Mesendoderm (in vitro differentiated cells): ENCODE measurements around the gene PEX5.
A peak's percentile ranks its signal among the peaks of the same experiment; 100 is the strongest.
"Not testable (repeated sequence)": the region's sequence is repeated elsewhere in the genome, so short reads cannot be mapped to it uniquely, and the experiment has no call there.

ENCODE experiments used
- DNase-seq: peaks from one replicate; pipeline ENCODE4 v3.0.0; 2013
- H2AK5ac ChIP-seq: 2 replicates; pipeline ENCODE4 v1.6.1; 2013; ENCODE audit warnings: low read length, inconsistent platforms
- H2BK120ac ChIP-seq: 2 replicates; pipeline ENCODE4 v1.6.1; 2013; ENCODE audit warnings: low read depth, mild to moderate bottlenecking, low read length, moderate library complexity, mixed read lengths
- H2BK15ac ChIP-seq: replicated peaks from 2 replicates; pipeline ENCODE4 v1.6.1; 2013; ENCODE audit warnings: low read depth, mild to moderate bottlenecking, moderate library complexity
- H2BK5ac ChIP-seq: 2 replicates; pipeline ENCODE4 v1.6.1; 2013; ENCODE audit warnings: low read length, inconsistent platforms
- H3K18ac ChIP-seq: 2 replicates; pipeline ENCODE4 v1.6.1; 2013; ENCODE audit warnings: mild to moderate bottlenecking, low read length, mixed read lengths
- H3K23ac ChIP-seq: one replicate; pipeline ENCODE4 v1.6.1; 2013; ENCODE audit warnings: low read length
- H3K27ac ChIP-seq: 2 replicates; pipeline ENCODE4 v1.5.1; 2013; ENCODE audit warnings: low read depth, mild to moderate bottlenecking, inconsistent platforms, low read length, moderate library complexity
- H3K27me3 ChIP-seq: 2 replicates; pipeline ENCODE4 v1.6.1; 2013; ENCODE audit warnings: low read length, control low read depth, mild to moderate bottlenecking, inconsistent platforms; ENCODE audit not compliant: insufficient read depth, poor library complexity
- H3K36me3 ChIP-seq: 2 replicates; pipeline ENCODE4 v1.6.1; 2013; ENCODE audit warnings: low read length, inconsistent platforms; ENCODE audit not compliant: control insufficient read depth, insufficient read depth
- H3K4ac ChIP-seq: one replicate; pipeline ENCODE4 v1.6.1; 2013; ENCODE audit warnings: low read depth, mild to moderate bottlenecking, low read length, moderate library complexity
- H3K4me1 ChIP-seq: 2 replicates; pipeline ENCODE4 v1.6.1; 2013; ENCODE audit warnings: low read depth, low read length, inconsistent platforms; ENCODE audit not compliant: control insufficient read depth
- H3K4me2 ChIP-seq: 2 replicates; pipeline ENCODE4 v1.6.1; 2013; ENCODE audit warnings: low read length
- H3K4me3 ChIP-seq: 2 replicates; pipeline ENCODE4 v1.5.1; 2013; ENCODE audit warnings: mild to moderate bottlenecking, low read length
- H3K56ac ChIP-seq: one replicate; pipeline ENCODE4 v1.6.1; 2013; ENCODE audit warnings: low read length
- H3K79me1 ChIP-seq: 2 replicates; pipeline ENCODE4 v1.6.1; 2013; ENCODE audit warnings: low read length, inconsistent platforms
- H3K79me2 ChIP-seq: 2 replicates; pipeline ENCODE4 v1.6.1; 2013; ENCODE audit warnings: mild to moderate bottlenecking, low read length; ENCODE audit not compliant: control insufficient read depth, insufficient read depth
- H3K9ac ChIP-seq: 2 replicates; pipeline ENCODE4 v1.6.1; 2013; ENCODE audit warnings: low read length, inconsistent platforms
- H4K5ac ChIP-seq: one replicate; pipeline ENCODE4 v1.6.1; 2013; ENCODE audit warnings: low read length
- H4K8ac ChIP-seq: one replicate; pipeline ENCODE4 v1.6.1; 2013; ENCODE audit warnings: low read depth, mild to moderate bottlenecking, control low read depth, low read length, moderate library complexity
- WGBS: extraction: QIAGEN DNeasy Blood & Tissue Kit; methylation state at CpG from one replicate; pipeline ENCODE4 v1.1.7; 2013; ENCODE audit warnings: low lambda C conversion rate, missing lambda C conversion rate; ENCODE audit not compliant: insufficient coverage; ENCODE audit errors: extremely low coverage; 5-methylcytosine and 5-hydroxymethylcytosine counted together

PEX5 gene

DNA sequence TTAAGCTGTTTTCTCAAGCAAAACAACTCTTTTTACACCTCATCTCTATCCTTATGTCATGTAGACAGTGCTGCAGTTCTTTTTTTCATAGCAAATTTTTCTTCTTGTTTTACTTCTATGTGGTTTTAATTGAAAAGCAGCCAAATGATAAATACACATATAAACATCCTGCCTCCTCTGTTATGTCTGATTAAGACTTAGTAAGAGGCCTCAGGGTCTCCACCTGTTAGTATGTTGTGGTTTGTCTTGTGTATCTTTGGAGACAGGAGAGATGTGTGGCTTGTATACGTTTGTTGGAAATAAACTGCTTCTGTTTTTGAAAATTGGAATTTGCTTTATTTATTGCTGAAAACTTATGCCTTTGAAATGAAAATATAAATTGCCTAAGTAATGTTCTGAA, 32.0 kb downstream of the PEX5 start:
- H3K36me3 ChIP-seq = no peaks in the 10 kb centered on the region
- H2BK120ac ChIP-seq = no peak overlapping the region
- no peak overlapping the region for H2BK5ac ChIP-seq
- H3K4me3 ChIP-seq = no peak overlapping the region
- no peak overlapping the region for H2AK5ac ChIP-seq
- no peak overlapping the region for H3K4ac ChIP-seq
- H2BK15ac ChIP-seq = no peak overlapping the region
- no peak overlapping the region for H3K56ac ChIP-seq
- H3K9ac ChIP-seq = no peak overlapping the region
- H3K4me2 ChIP-seq = no peak overlapping the region
- no peaks in the 10 kb centered on the region for H3K79me2 ChIP-seq
- DNase-seq = no peak
- H4K8ac ChIP-seq = no peak overlapping the region
- H4K5ac ChIP-seq = no peak overlapping the region
- no peak overlapping the region for H3K18ac ChIP-seq
- H3K23ac ChIP-seq = no peak overlapping the region
- no peak overlapping the region for H3K27ac ChIP-seq
- no CpG with 5 or more reads among the region's 1 CpG for WGBS
- H3K27me3 ChIP-seq = no peaks in the 10 kb centered on the region
- H3K4me1 ChIP-seq = peaks cover 2% of the 10 kb centered on the region
- H3K79me1 ChIP-seq = no peaks in the 10 kb centered on the region

GRCh38 chr12:7229741-7230140, 40.3 kb downstream of the PEX5 start:
- no peaks in the 10 kb centered on the region for H3K79me1 ChIP-seq
- no peak overlapping the region for H2BK5ac ChIP-seq
- H4K5ac ChIP-seq = no peak overlapping the region
- no peaks in the 10 kb centered on the region for H3K36me3 ChIP-seq
- no peak overlapping the region for H3K23ac ChIP-seq
- H3K27me3 ChIP-seq = no peaks in the 10 kb centered on the region
- no peak overlapping the region for H3K4ac ChIP-seq
- H3K27ac ChIP-seq = no peak overlapping the region
- no peak overlapping the region for H3K4me3 ChIP-seq
- H3K79me2 ChIP-seq = no peaks in the 10 kb centered on the region
- H3K18ac ChIP-seq = no peak overlapping the region
- H3K4me1 ChIP-seq = no peaks in the 10 kb centered on the region
- no peak overlapping the region for H2BK15ac ChIP-seq
- no peak overlapping the region for H2BK120ac ChIP-seq
- no peak overlapping the region for H3K56ac ChIP-seq
- no peak for DNase-seq
- WGBS = no CpG with 5 or more reads among the region's 2 CpGs
- H3K4me2 ChIP-seq = no peak overlapping the region
- no peak overlapping the region for H3K9ac ChIP-seq
- H4K8ac ChIP-seq = no peak overlapping the region
- no peak overlapping the region for H2AK5ac ChIP-seq

DNA sequence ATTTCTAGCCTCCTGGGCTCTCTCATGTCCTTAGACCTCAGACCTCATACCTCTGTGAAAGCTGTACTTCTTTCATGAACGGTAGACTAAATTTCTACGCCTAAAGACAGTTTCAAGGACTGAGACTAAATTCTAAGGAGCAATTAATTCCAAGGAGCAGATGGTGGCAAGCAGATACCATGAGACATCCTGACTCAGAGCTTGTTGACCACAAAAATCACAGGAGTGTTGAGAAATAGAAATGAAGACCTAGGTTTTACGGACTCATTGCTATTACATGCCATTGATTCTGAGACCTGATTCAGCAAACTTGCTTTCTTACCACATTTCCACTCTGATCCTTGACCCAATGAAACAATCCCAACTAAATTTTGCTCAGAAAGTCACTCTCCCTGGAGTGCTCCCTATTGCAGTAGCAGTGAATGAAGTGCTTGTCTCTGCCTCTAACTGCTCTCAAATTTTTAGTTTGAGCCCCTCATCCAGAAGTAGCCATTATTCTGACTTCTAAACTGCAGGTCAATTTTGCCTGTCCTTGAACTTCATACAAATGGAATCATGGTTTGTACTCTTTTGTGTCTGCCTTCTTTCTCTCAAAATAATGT, 52.0 kb downstream of the PEX5 start:
- no peak overlapping the region for H2BK5ac ChIP-seq
- no peak overlapping the region for H4K5ac ChIP-seq
- no peak overlapping the region for H4K8ac ChIP-seq
- H3K4ac ChIP-seq = no peak overlapping the region
- no peak overlapping the region for H2BK15ac ChIP-seq
- DNase-seq = no peak
- H3K4me1 ChIP-seq = no peaks in the 10 kb centered on the region
- peak overlapping the region; percentile 60 for H3K18ac ChIP-seq
- no peak overlapping the region for H3K4me3 ChIP-seq
- no peak overlapping the region for H3K9ac ChIP-seq
- no peaks in the 10 kb centered on the region for H3K36me3 ChIP-seq
- no peak overlapping the region for H3K23ac ChIP-seq
- H2AK5ac ChIP-seq = no peak overlapping the region
- H3K27me3 ChIP-seq = no peaks in the 10 kb centered on the region
- whole genome bisulfite sequencing = no CpG with 5 or more reads among the region's 3 CpGs
- no peak overlapping the region for H3K56ac ChIP-seq
- no peaks in the 10 kb centered on the region for H3K79me1 ChIP-seq
- H3K79me2 ChIP-seq = no peaks in the 10 kb centered on the region
- no peak overlapping the region for H3K27ac ChIP-seq
- H2BK120ac ChIP-seq = no peak overlapping the region
- H3K4me2 ChIP-seq = no peak overlapping the region

GRCh38 chr12:7242176-7243101, 53.0 kb downstream of the PEX5 start:
- Histone ChIP-seq H3K27ac (no peak overlapping the region), H3K4ac (no peak overlapping the region), H2BK5ac (no peak overlapping the region), H3K18ac (peak overlapping the region; percentile 30), H3K79me1 (no peaks in the 10 kb centered on the region), H3K56ac (no peak overlapping the region), H3K4me1 (no peaks in the 10 kb centered on the region), H3K27me3 (no peaks in the 10 kb centered on the region), H4K8ac (no peak overlapping the region), H3K9ac (no peak overlapping the region), H3K4me3 (no peak overlapping the region), H3K23ac (no peak overlapping the region), H2AK5ac (no peak overlapping the region), H3K79me2 (no peaks in the 10 kb centered on the region), H2BK15ac (no peak overlapping the region), H3K36me3 (no peaks in the 10 kb centered on the region), H4K5ac (no peak overlapping the region), H3K4me2 (no peak overlapping the region), H2BK120ac (no peak overlapping the region)
- WGBS = no CpG with 5 or more reads among the region's 7 CpGs
- no peak for DNase-seq

DNA sequence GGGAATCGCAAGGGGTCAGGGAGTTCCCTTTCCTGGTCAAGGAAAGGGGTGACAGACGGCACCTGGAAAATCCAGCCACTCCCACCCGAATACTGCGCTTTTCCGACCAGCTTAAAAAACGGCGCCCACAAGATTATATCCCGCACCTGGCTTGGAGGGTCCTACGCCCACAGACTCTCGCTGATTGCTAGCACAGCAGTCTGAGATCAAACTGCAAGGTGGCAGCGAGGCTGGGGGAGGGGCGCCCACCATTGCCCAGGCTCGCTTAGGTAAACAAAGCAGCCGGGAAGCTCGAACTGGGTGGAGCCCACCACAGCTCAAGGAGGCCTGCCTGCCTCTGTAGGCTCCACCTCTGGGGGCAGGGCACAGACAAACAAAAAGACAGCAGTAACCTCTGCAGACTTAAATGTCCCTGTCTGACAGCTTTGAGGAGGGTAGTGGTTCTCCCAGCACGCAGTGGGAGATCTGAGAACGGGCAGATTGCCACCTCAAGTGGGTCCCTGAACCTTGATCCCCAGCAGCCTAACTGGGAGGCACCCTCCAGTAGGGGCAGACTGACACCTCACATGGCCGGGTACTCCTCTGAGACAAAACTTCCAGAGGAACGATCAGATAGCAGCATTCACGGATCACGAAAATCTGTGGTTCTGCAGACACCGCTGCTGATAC, 62.0 kb downstream of the PEX5 start:
- H2BK120ac ChIP-seq, H3K4me3 ChIP-seq, H3K18ac ChIP-seq, DNase-seq, H2BK5ac ChIP-seq, H4K8ac ChIP-seq, H3K27ac ChIP-seq, H3K79me2 ChIP-seq, H3K23ac ChIP-seq, H3K56ac ChIP-seq, H3K4me1 ChIP-seq, H4K5ac ChIP-seq, H3K4me2 ChIP-seq, H2BK15ac ChIP-seq, H3K79me1 ChIP-seq, H2AK5ac ChIP-seq, H3K9ac ChIP-seq, H3K4ac ChIP-seq, H3K36me3 ChIP-seq, H3K27me3 ChIP-seq: not testable (repeated sequence)
- no CpG with 5 or more reads among the region's 22 CpGs for WGBS
